Mesothelial cell of epicardium (in vitro differentiated cells): ENCODE measurements around the gene ATP6V1G2. TPM values are rescaled to one million over a fixed set of nuclear protein-coding genes. Genes with fewer than 3 reads are reported as not detected.
"Not testable (repeated sequence)": the region's sequence is repeated elsewhere in the genome, so short reads cannot be mapped to it uniquely, and the experiment has no call there.

Source experiments
- DNase-seq, 2 experiments: peaks; one replicate each; pipeline ENCODE4 v3.0.0; 2021; ENCODE audit warnings: low spot score in 2 of 2; ENCODE audit not compliant: unreplicated experiment in 2 of 2
- H3K27ac Mint-ChIP-seq: 2 replicates; pipeline ENCODE4 v1.8.0; 2021; ENCODE audit warnings: mixed read lengths
- H3K27me3 Mint-ChIP-seq: 2 replicates; pipeline ENCODE4 v1.8.0; 2021; ENCODE audit warnings: low read depth, mixed read lengths
- H3K36me3 Mint-ChIP-seq: 2 replicates; pipeline ENCODE4 v1.8.0; 2021; ENCODE audit warnings: mixed read lengths
- H3K4me1 Mint-ChIP-seq: 2 replicates; pipeline ENCODE4 v1.8.0; 2021; ENCODE audit warnings: mixed read lengths
- H3K4me3 Mint-ChIP-seq: 2 replicates; pipeline ENCODE4 v1.8.0; 2021; ENCODE audit warnings: mild to moderate bottlenecking, moderate library complexity, mixed read lengths
- H3K9me3 Mint-ChIP-seq: 2 replicates; pipeline ENCODE4 v1.8.0; 2021; ENCODE audit warnings: mixed read lengths
- CTCF ChIP-seq: fragments of 200-600 bp; sonication (generic); IDR thresholded peaks from one replicate; pipeline ENCODE4 v1.5.0; 2021; ENCODE audit warnings: antibody characterized with exemption; ENCODE audit not compliant: unreplicated experiment
- total RNA-seq: library from RNA; stranded (reverse); gene quantifications from 3 replicates; pipeline ENCODE4 v1.2.1, GENCODE V29; 2021

ATP6V1G2 gene
- total RNA-seq, 1 donor from 2014 or later: 2.5 TPM

- H3K4me1 Mint-ChIP-seq: no peaks in the 10 kb centered on the region
- H3K27ac Mint-ChIP-seq: no peak overlapping the region
- H3K27me3 Mint-ChIP-seq: no peaks in the 10 kb centered on the region
- peaks cover 10% of the 10 kb centered on the region for H3K36me3 Mint-ChIP-seq
- no peak for DNase-seq
- no peak overlapping the region for H3K4me3 Mint-ChIP-seq
- TF ChIP-seq CTCF: no peak
- H3K9me3 Mint-ChIP-seq: no peaks in the 10 kb centered on the region
Observed at GRCh38 chr6:31558318-31558625, 11.9 kb upstream of the ATP6V1G2 start.

GRCh38 chr6:31557443-31558317 is 11.3 kb upstream of the ATP6V1G2 start:
- Mint-ChIP-seq H3K4me3 (no peak overlapping the region), H3K4me1 (no peaks in the 10 kb centered on the region), H3K27ac (no peak overlapping the region), H3K36me3 (peaks cover 11% of the 10 kb centered on the region), H3K9me3 (no peaks in the 10 kb centered on the region), H3K27me3 (no peaks in the 10 kb centered on the region)
- DNase-seq: no peak
- no peak for TF ChIP-seq CTCF

GRCh38 chr6:31556307-31556706 is 9.9 kb upstream of the ATP6V1G2 start:
- peaks cover 12% of the 10 kb centered on the region for H3K36me3 Mint-ChIP-seq
- DNase-seq: no peak
- H3K4me1 Mint-ChIP-seq: no peaks in the 10 kb centered on the region
- no peak for TF ChIP-seq CTCF
- no peaks in the 10 kb centered on the region for H3K9me3 Mint-ChIP-seq
- H3K27me3 Mint-ChIP-seq: no peaks in the 10 kb centered on the region
- H3K4me3 Mint-ChIP-seq: no peak overlapping the region
- H3K27ac Mint-ChIP-seq: no peak overlapping the region

- H3K9me3 Mint-ChIP-seq, H3K27ac Mint-ChIP-seq, DNase-seq, H3K27me3 Mint-ChIP-seq, H3K4me3 Mint-ChIP-seq: not testable (repeated sequence)
- Mint-ChIP-seq H3K36me3 (peaks cover 18% of the 10 kb centered on the region), H3K4me1 (peaks cover 22% of the 10 kb centered on the region)
Observed at GRCh38 chr6:31551371-31551770, 5.0 kb upstream of the ATP6V1G2 start.

GRCh38 chr6:31548544-31548873 is 2.1 kb upstream of the ATP6V1G2 start:
- Mint-ChIP-seq H3K36me3 (peaks cover 15% of the 10 kb centered on the region), H3K27ac (peak overlapping the region; percentile 30), H3K9me3 (no peaks in the 10 kb centered on the region), H3K27me3 (no peaks in the 10 kb centered on the region), H3K4me1 (peaks cover 26% of the 10 kb centered on the region), H3K4me3 (peak overlapping the region; percentile 83)
- no peak for DNase-seq
- TF ChIP-seq CTCF: no peak

GRCh38 chr6:31547727-31548543 is 1.5 kb upstream of the ATP6V1G2 start:
- TF ChIP-seq CTCF: no peak
- Mint-ChIP-seq H3K4me1 (peaks cover 29% of the 10 kb centered on the region), H3K27me3 (no peaks in the 10 kb centered on the region), H3K27ac (peak overlapping the region; percentile 86), H3K9me3 (no peaks in the 10 kb centered on the region), H3K4me3 (peak overlapping the region; percentile 83), H3K36me3 (peaks cover 13% of the 10 kb centered on the region)
- no peak for DNase-seq
